ENCODE data around the gene SNX8.

DNA sequence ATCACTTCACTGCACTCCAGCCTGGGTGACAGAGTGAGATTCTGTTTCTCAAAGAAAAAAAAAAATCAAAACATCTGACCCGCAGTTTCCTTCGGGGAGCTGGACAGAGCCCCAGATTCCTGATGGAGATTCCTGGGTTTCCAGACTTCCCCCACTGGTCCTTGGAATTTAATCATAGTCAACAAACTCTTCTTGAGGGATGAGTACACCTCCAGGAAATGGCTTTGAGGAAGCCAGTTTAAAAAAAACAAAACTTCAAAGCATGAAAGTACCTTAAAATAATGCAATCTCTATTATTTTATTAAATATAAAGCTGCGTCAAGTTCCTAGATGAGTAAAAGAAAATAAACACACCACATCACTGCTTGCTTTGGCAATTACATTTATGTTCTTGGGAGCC is 80.3 kb downstream of the SNX8 start:
- TF ChIP-seq EZH2 (IDR thresholded peaks at IDR 0.05; ENCODE audit: borderline replicate concordance, insufficient read depth, low read depth, low read length, poor library complexity, severe bottlenecking) (no peak), CTCF (IDR thresholded peaks at IDR 0.05) (no peak)

Measured in B cell (primary cell).